Activated effector memory CD4-positive, alpha-beta T cell treated with anti-CD3 and anti-CD28 coated beads, Interleukin-2, amount 50 U/mL, for 16 hours (primary cell): ENCODE results near the gene CHODL.

Experiments
- DNase-seq: peaks from one replicate; pipeline ENCODE4 v3.0.0-alpha.2; 2020

CHODL gene

DNA sequence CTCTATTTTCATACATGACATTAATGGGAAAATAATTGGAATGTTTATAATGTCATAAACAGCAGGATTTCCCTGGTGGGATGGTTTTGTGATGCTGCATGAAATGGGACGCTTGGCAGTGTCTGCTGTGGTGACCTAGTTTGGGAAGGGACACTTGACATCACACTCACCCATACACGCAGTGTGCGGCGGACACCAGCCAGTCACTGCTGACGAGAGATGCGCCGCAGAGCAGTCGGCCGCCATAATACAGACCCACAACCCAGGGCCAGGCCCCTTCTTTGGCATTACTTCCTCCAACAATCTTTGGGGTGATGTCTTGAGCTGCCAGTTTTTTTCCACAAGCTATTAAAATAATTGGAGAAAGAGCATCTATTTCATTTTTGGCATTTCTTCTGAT lies 49.5 kb downstream of the CHODL start:
- no peak for DNase-seq

GRCh38 chr21:18298228-18298627 lies 53.6 kb downstream of the CHODL start:
- no peak for DNase-seq
